ENCODE results near the gene CFP. TPM values are rescaled to one million over a fixed set of nuclear protein-coding genes. Genes with fewer than 3 reads are reported as not detected.
A peak's percentile ranks its signal among the peaks of the same experiment; 100 is the strongest.

Gene CFP
- total RNA-seq, 1 donor from 2014 or later: 24.8 TPM

DNA sequence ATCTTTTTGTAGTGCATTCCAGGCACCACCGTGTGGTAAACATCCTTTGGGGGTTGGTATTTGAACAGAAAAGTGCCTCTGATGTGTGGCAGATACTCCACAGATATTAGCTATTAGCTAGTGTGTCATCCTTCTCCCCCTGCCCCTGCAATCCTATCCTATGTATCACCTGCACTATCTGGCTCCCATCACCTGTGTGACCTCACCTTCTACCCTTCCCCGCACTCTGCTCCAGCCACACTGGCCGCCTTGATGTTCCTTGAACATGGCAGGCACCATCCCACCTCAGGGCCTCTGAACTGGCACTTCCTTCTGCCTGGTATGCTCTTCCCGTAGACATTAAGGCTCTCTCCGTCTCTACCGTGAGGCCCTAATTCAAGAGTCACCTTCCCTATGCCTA lies 16.9 kb upstream of the CFP start:
- TF ChIP-seq, protein P1, sequence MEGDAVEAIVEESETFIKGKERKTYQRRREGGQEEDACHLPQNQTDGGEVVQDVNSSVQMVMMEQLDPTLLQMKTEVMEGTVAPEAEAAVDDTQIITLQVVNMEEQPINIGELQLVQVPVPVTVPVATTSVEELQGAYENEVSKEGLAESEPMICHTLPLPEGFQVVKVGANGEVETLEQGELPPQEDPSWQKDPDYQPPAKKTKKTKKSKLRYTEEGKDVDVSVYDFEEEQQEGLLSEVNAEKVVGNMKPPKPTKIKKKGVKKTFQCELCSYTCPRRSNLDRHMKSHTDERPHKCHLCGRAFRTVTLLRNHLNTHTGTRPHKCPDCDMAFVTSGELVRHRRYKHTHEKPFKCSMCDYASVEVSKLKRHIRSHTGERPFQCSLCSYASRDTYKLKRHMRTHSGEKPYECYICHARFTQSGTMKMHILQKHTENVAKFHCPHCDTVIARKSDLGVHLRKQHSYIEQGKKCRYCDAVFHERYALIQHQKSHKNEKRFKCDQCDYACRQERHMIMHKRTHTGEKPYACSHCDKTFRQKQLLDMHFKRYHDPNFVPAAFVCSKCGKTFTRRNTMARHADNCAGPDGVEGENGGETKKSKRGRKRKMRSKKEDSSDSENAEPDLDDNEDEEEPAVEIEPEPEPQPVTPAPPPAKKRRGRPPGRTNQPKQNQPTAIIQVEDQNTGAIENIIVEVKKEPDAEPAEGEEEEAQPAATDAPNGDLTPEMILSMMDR (IDR thresholded peaks at IDR 0.05): no peak
- ATAC-seq (no peak), DNase-seq (no peak)
- no peaks in the 10 kb centered on the region for H3K9me3 ChIP-seq
- no peak overlapping the region for H3K4me3 ChIP-seq
- H3K27me3 ChIP-seq (ENCODE audit: low read depth): no peaks in the 10 kb centered on the region
- H3K4me1 ChIP-seq: peaks cover 14% of the 10 kb centered on the region
- intact Hi-C loops (cut with DNase I): no loop called here
- no peak overlapping the region for H3K27ac ChIP-seq
- peaks cover under 1% of the 10 kb centered on the region for H3K36me3 ChIP-seq

DNA sequence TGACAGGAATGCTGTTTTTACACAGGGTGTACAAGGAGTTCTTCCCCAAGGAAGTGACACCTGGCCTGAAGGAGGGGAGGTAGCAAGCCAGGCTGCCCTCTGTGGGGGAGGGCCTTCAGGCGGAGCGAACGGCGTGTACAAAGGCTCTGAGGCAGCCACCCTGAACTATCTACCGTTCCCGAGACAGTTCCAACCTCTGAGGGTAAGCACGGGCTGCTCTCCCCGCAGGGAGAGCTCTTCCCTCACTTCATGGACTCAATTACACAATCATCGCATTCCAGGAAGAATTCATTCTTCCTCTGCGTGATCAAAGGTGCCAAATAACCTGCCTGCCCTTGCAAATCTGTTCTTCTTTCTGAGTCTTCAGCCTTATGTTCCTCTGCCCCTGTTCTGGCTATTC lies 15.8 kb upstream of the CFP start:
- H3K36me3 ChIP-seq: peaks cover 11% of the 10 kb centered on the region
- H3K9me3 ChIP-seq: no peaks in the 10 kb centered on the region
- no peak overlapping the region for H3K4me3 ChIP-seq
- intact Hi-C loops (cut with DNase I): no loop called here
- no peaks in the 10 kb centered on the region for H3K27me3 ChIP-seq (ENCODE audit: low read depth)
- DNase-seq: no peak
- no peak overlapping the region for H3K27ac ChIP-seq
- peak; percentile 6 to 13 for ATAC-seq
- TF ChIP-seq, protein P1 (IDR thresholded peaks at IDR 0.05): no peak
- H3K4me1 ChIP-seq: peaks cover 14% of the 10 kb centered on the region

DNA sequence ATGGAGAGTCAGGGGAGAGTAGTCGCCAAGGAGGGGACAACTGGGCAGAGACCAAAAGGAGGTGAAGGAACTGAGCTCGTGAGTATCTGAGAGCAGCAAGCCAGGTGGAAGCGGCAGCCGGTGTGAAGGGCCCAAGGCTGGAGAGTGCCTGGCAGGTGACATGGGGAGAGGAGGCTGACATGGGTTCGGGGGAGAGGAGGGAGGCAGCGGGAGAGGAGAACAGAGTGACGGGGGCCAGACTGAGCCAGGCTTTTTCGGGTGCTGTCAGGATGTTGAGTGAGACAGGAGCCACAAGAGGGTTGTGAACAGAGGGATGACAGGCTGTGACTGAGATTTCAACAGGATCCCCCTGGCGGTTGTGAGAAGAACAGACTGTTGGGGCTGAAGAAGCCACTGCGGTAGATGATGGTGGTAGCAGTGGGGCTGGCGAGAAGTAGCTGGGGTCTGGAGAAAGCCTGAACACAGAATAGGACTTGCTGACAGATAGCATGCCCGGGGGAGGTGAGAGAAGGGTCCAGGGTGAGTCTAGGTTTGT lies 14.9 kb upstream of the CFP start:
- H3K4me3 ChIP-seq: no peak overlapping the region
- peaks cover 20% of the 10 kb centered on the region for H3K36me3 ChIP-seq
- H3K27me3 ChIP-seq (ENCODE audit: low read depth): no peaks in the 10 kb centered on the region
- no peak overlapping the region for H3K27ac ChIP-seq
- ATAC-seq: peak in 1 of 2 donors; percentile 33
- TF ChIP-seq, protein P1 (IDR thresholded peaks at IDR 0.05): peak; percentile 19
- intact Hi-C loops (cut with DNase I): no loop called here
- DNase-seq: no peak
- H3K4me1 ChIP-seq: peaks cover 14% of the 10 kb centered on the region
- no peaks in the 10 kb centered on the region for H3K9me3 ChIP-seq

DNA sequence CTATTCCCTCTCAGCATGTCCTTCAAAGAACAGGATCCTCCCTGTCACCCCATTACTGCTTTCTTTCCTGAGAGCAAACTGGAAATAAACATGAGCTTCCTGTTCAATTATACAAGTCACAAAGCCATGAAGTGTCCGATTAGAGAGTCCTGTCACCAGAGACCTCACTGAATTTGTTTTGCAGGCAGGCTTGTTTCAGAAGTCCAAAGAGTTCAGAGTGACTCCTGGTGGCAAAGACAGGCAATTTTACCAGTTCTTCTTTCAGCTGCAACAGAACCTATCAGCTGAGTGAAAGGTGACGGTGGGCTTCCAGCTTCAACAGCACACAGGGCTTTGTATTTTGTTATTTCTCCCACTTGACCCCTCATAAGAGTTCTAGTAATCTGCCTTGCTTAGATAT lies 14.2 kb upstream of the CFP start:
- no peak overlapping the region for H3K27ac ChIP-seq
- peaks cover 25% of the 10 kb centered on the region for H3K36me3 ChIP-seq
- H3K4me3 ChIP-seq: no peak overlapping the region
- H3K4me1 ChIP-seq: peaks cover 8% of the 10 kb centered on the region
- intact Hi-C loops (cut with DNase I): no loop called here
- TF ChIP-seq, protein P1 (IDR thresholded peaks at IDR 0.05): peak; percentile 36
- no peaks in the 10 kb centered on the region for H3K9me3 ChIP-seq
- H3K27me3 ChIP-seq (ENCODE audit: low read depth): no peaks in the 10 kb centered on the region
- ATAC-seq (peak in 1 of 2 donors; percentile 36), DNase-seq (no peak)

DNA sequence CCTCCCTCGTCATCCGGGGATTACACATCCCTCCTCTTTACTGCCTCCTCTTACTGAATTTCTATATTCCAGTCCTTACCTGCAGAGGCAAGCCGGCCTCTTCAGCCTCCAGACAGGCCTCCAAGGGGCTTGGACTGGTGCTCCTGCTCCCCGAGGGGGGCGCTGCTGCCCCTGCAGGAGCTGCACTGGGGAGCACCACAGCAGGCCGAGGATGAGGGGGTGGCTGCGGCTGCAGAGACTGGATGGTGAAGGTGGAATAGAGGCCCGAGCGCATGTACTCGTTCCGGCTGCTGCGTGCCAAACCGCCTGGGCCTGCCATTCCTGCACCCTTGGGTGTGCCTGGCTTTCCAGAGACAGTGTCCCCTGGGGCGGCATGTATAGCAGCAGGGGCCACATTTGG lies 9.1 kb upstream of the CFP start:
- TF ChIP-seq, protein P1 (IDR thresholded peaks at IDR 0.05): no peak

More for the DNA sequence above, 9.1 kb upstream of the CFP start:
- Histone ChIP-seq H3K27ac (no peak overlapping the region), H3K4me1 (peaks cover 4% of the 10 kb centered on the region), H3K36me3 (peaks cover 53% of the 10 kb centered on the region), H3K4me3 (no peak overlapping the region), H3K9me3 (no peaks in the 10 kb centered on the region), H3K27me3 (ENCODE audit: low read depth) (no peaks in the 10 kb centered on the region)
- DNase-seq: no peak
- intact Hi-C loops (cut with DNase I): no loop called here
- ATAC-seq: no peak

All from lower lobe of right lung (tissue), 2 donors.